Hepatocyte (in vitro differentiated cells): ENCODE data around the gene TMEM108.

ENCODE experiments used
- CTCF ChIP-seq: fragments of 200-600 bp; sonication (generic); IDR thresholded peaks from 2 replicates; pipeline ENCODE4 v1.5.1; 2016; ENCODE audit warnings: antibody characterized with exemption, mild to moderate bottlenecking; ENCODE audit not compliant: poor library complexity
- EZH2 ChIP-seq: fragments of 200-600 bp; sonication (generic); IDR thresholded peaks from 2 replicates; pipeline ENCODE4 v1.6.1; 2016; ENCODE audit warnings: antibody characterized with exemption, mild to moderate bottlenecking, borderline replicate concordance

- TF ChIP-seq EZH2: no peak
- no peak for TF ChIP-seq CTCF
Observed at GRCh38 chr3:133390715-133391114, 352.5 kb downstream of the TMEM108 start.
